GM20000 (cell line): ENCODE results near the gene MALSU1.
"Not testable (repeated sequence)": the region's sequence is repeated elsewhere in the genome, so short reads cannot be mapped to it uniquely, and the experiment has no call there.

Source experiments
- DNase-seq: peaks from one replicate; pipeline ENCODE4 v3.0.0; 2012; ENCODE audit warnings: low spot score
- CTCF ChIP-seq: IDR thresholded peaks from 2 replicates; pipeline ENCODE4 v1.5.1; 2012; ENCODE audit warnings: mild to moderate bottlenecking, control low read depth; ENCODE audit errors: extremely low read depth, missing control alignments

MALSU1 gene

GRCh38 chr7:23295401-23295697 lies 3.8 kb upstream of the MALSU1 start:
- DNase-seq: no peak
- TF ChIP-seq CTCF: no peak

GRCh38 chr7:23298141-23298881 lies 828 bp upstream of the MALSU1 start:
- no peak for DNase-seq
- TF ChIP-seq CTCF: no peak

GRCh38 chr7:23299770-23300300 lies 696 bp downstream of the MALSU1 start:
- TF ChIP-seq CTCF: no peak
- DNase-seq: peak; percentile 19

GRCh38 chr7:23306936-23307521 lies 7.9 kb downstream of the MALSU1 start:
- DNase-seq: no peak
- no peak for TF ChIP-seq CTCF

GRCh38 chr7:23308754-23309153 lies 9.6 kb downstream of the MALSU1 start:
- no peak for DNase-seq
- TF ChIP-seq CTCF: no peak

GRCh38 chr7:23312141-23312540 lies 13.0 kb downstream of the MALSU1 start:
- DNase-seq: not testable (repeated sequence)

GRCh38 chr7:23315366-23315765 lies 16.2 kb downstream of the MALSU1 start:
- no peak for DNase-seq
- TF ChIP-seq CTCF: no peak

GRCh38 chr7:23331132-23331531 lies 32.0 kb downstream of the MALSU1 start:
- DNase-seq: no peak
- TF ChIP-seq CTCF: no peak
